GM23338 (cell line): Measurements from ENCODE around the gene CHST11.

ENCODE experiments used
- CREB1 ChIP-seq: fragments of 250-450 bp; sonication (Bioruptor Pico); IDR thresholded peaks from 2 replicates; pipeline ENCODE4 v1.5.0; 2020; ENCODE audit warnings: low read depth, mild to moderate bottlenecking, moderate library complexity
- CTCF ChIP-seq, 2 experiments: fragments of 200-600 bp in 1 of 2; sonication (generic) in 1 of 2; conservative IDR thresholded peaks; 2 replicates each; pipeline versions ENCODE4 v1.5.1 to v1.6.1; 2016 to 2017; ENCODE audit warnings: antibody characterized with exemption in 2 of 2, low read depth in 2 of 2, mild to moderate bottlenecking in 2 of 2, moderate library complexity in 1 of 2
- ETS1 ChIP-seq: IDR thresholded peaks from 2 replicates; pipeline ENCODE4 v1.6.1; 2016; ENCODE audit warnings: antibody characterized with exemption
- EZH2 ChIP-seq: fragments of 200-600 bp; sonication (generic); IDR thresholded peaks from one replicate; pipeline ENCODE4 v1.8.0; 2017; ENCODE audit warnings: antibody characterized with exemption, mild to moderate bottlenecking, low read depth; ENCODE audit not compliant: unreplicated experiment
- REST ChIP-seq: IDR thresholded peaks from one replicate; pipeline ENCODE4 v1.6.1; 2018; ENCODE audit warnings: antibody characterized with exemption; ENCODE audit not compliant: unreplicated experiment
- ZNF331 ChIP-seq: fragments of 250-450 bp; sonication (Bioruptor Pico); IDR thresholded peaks from 2 replicates; pipeline ENCODE4 v1.5.0; 2020; ENCODE audit warnings: low read depth, mild to moderate bottlenecking, moderate library complexity

- TF ChIP-seq EZH2 (no peak), REST (no peak), CTCF (conservative IDR thresholded peaks at IDR 0.05; ENCODE audit: low read depth in 2 of 2) (no peak), CREB1 (no peak), ETS1 (no peak), ZNF331 (no peak)
Measured at GRCh38 chr12:104651811-104652210, 195.1 kb downstream of the CHST11 start.
